Measurements from ENCODE around the gene DNAJC16.
"Not testable (repeated sequence)": the region's sequence is repeated elsewhere in the genome, so short reads cannot be mapped to it uniquely, and the experiment has no call there.

The DNAJC16 gene

DNA sequence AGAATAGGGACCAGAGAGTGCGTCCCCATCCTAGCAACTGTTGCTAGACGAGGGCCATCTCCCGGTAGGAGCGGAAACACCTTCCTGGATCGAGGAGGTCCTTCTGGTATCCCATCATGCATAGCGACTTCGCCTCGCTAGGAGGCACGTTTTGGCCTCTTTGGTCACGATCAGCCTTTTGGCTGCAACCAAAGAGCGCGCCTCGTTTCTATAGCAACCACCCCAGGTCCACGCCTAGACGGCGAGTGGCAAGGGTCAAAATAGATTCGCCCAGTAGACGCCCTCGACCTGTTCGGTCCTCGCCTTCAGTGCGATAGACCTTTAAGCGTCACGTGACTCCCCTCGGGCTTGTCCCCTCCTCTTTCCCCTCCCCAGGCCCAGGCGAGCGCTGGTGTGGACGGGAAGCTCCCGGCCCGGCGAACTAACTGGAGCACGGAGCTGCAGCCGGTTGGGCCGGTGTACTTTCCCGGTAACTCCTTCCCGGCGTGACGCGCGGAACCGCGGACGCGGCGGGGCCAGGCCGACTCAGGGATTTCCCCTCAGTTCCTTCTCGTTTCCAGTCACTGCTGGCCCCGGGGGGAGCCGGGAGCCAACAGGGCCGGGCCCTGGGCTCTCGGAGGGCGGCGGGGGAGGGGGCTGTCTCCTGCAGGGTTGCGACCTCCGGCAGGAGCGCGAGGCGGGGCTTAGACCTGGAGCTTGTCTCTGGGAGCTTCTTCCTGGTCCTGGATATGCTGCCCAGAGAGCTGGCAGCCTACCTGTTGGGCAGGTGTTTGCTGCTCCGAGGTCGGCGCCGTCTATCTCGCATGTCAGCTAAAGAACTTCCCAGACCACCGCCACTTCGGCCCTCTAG lies at the start of gene DNAJC16:
Gene DNAJC16, plus strand, starts transcription at position 359 of the 850 bp plus-strand sequence. CDS start 2,258 bp downstream, outside the sequence.
- DNase-seq (ENCODE audit: low read depth in 3 of 3, low spot score in 1 of 3) = peak; percentile 83 to 94 (median 92)

- DNase-seq (ENCODE audit: low read depth in 3 of 3, low spot score in 1 of 3) = no peak
Observed at GRCh38 chr1:15476927-15477326, 49.7 kb upstream of the DNAJC16 start.

DNA sequence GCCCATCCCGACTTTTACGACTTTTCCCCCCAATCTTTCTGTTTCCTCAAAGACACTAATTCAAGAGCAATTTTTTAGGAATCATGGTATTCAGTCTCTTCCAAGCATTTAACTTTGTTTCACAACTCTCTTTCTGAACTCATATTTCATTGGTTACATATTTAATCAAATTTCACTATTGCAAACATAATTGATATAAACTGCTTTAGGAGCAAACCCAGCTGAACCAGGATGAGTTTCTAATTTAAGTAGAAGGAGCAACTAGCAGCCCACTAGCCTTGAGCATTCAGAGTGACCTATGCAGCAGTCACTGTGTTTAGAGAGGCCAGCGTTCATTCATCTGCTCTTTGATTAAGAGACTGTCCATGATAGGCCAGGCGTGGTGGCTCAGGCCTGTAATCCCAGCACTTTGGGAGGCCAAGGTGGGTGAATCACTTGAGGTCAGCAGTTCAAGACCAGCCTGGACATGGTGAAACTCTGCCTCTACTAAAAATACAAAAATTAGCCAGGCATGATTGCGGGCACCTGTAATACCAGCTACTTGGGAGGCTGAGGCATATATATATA lies 48.9 kb upstream of the DNAJC16 start:
- no peak for DNase-seq (ENCODE audit: low read depth in 3 of 3, low spot score in 1 of 3)

- DNase-seq (ENCODE audit: low read depth in 3 of 3, low spot score in 1 of 3) = no peak
Observed at GRCh38 chr1:15479654-15480347, 46.8 kb upstream of the DNAJC16 start.

- not testable (repeated sequence) for DNase-seq (ENCODE audit: low read depth in 3 of 3, low spot score in 1 of 3)
Observed at GRCh38 chr1:15482455-15482854, 44.2 kb upstream of the DNAJC16 start.

DNA sequence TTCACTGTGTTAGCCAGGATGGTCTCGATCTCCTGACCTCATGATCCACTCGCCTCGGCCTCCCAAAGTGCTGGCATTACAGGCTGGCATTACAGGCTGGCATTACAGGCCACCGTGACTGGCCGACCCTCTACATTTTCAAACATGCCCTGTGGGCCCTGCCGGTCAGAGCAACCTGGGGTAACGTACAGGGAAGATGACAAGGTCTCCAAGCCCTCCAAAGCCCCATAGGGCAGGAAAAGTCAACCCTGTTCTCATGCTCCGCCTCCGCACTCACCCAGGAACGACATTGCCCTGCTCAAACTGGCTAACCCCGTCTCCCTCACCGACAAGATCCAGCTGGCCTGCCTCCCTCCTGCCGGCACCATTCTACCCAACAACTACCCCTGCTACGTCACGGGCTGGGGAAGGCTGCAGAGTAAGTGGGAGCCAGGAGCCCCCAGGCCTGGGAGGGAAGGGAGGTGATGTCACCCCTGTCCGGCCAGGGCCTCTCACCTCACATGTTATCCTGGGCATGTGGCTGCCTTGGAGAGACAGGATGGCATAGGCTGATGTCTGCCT lies 43.6 kb upstream of the DNAJC16 start:
- not testable (repeated sequence) for DNase-seq (ENCODE audit: low read depth in 3 of 3, low spot score in 1 of 3)

DNA sequence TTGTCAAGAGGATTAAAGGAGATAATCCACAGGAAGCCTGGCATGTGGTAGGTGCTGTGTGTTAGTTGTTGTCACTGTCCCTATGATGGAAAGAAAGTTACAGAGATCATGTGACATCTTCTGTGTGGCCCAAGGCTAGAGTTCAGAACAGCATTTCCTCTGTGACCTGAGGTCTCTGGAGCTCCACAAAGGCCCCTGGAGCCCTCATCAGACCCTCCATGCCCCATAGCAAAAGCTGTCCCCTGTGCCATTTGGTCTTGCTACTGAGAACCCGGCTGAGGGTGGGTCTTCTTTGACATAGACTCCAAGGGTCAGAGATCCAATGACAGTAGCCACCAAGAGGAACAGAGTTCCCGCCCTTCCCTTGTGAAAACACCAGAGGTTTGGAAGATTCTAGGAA lies 42.7 kb upstream of the DNAJC16 start:
- no peak for DNase-seq (ENCODE audit: low read depth in 3 of 3, low spot score in 1 of 3)

GRCh38 chr1:15484443-15484842 lies 42.2 kb upstream of the DNAJC16 start:
- not testable (repeated sequence) for DNase-seq (ENCODE audit: low read depth in 3 of 3, low spot score in 1 of 3)

- no peak for DNase-seq (ENCODE audit: low read depth in 3 of 3, low spot score in 1 of 3)
Observed at GRCh38 chr1:15485636-15486035, 41.0 kb upstream of the DNAJC16 start.

GRCh38 chr1:15486844-15487610 lies 39.6 kb upstream of the DNAJC16 start:
- not testable (repeated sequence) for DNase-seq (ENCODE audit: low read depth in 3 of 3, low spot score in 1 of 3)

- DNase-seq (ENCODE audit: low read depth in 3 of 3, low spot score in 1 of 3) = no peak
Observed at GRCh38 chr1:15488371-15488770, 38.3 kb upstream of the DNAJC16 start.

DNA sequence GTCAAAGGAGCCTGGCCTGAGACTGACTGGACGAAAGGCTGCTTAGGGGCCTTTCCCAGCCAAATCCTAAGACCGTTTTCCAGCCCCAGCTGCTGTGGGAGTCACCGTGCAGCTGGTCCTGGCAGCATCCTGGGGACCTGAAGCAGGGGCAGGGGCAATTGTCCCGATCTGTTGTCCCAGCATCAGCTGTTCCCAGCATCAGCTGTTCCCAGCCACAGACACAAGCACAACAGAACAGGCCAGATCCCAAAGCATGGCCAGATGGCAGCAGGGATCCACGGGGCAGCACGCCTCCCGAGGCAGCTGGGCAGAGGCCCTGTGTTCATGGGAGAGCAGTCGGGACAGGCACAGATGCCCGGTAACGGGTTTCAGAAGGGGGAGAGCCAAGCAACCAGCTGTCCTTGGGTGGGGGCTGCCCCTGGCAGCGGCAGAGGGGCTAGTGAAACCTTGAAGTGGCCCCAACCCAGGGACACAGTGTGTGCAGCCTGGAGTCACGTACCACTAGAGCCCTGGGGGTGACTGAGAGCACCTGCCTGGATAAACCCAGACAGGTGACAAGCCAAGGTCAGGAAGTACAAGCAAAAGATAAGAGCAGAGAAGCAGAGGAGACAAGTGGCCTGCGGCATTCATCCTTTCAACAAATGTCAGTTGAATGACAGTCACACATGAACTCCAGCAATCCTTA lies 37.5 kb upstream of the DNAJC16 start:
- DNase-seq (ENCODE audit: low read depth in 3 of 3, low spot score in 1 of 3) = no peak

DNA sequence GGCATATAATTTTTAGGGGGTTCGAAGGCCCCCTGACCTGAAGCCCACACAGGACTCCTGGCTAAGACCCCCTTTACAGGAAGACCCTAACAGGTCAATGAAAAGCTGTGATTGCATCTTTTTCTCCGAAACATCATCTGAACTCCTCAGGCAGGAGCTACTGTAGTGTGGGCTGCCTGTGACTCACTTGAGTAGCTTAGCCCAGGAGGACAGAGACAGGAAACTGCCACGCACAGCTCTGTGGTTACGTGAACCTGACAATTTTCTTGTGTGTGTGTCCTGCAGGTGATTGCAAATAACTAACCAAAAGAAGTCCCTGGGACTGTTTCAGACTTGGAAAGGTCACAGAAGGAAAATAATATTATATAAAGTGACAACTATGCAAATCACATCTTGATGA lies 35.6 kb upstream of the DNAJC16 start:
- not testable (repeated sequence) for DNase-seq (ENCODE audit: low read depth in 3 of 3, low spot score in 1 of 3)

DNA sequence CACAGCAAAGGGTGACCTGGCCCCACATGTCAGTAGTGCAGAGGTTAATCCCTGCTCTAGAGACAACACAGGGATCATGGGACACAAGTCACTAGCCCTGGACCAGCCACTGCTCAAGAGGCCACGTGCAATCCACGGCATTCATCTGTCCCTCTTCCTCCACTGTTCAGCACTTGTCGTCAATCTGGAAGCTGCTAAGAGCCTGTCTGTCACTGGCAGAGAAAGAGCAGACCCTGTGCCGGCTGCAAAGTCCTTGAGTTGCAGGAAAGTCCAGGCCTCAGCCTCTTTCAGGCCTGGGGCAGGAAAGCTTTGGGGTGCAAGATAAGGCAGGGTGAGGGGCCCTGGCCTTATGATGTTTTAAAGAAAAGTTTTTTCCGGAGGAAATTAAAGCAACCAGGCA lies 34.1 kb upstream of the DNAJC16 start:
- no peak for DNase-seq (ENCODE audit: low read depth in 3 of 3, low spot score in 1 of 3)

DNA sequence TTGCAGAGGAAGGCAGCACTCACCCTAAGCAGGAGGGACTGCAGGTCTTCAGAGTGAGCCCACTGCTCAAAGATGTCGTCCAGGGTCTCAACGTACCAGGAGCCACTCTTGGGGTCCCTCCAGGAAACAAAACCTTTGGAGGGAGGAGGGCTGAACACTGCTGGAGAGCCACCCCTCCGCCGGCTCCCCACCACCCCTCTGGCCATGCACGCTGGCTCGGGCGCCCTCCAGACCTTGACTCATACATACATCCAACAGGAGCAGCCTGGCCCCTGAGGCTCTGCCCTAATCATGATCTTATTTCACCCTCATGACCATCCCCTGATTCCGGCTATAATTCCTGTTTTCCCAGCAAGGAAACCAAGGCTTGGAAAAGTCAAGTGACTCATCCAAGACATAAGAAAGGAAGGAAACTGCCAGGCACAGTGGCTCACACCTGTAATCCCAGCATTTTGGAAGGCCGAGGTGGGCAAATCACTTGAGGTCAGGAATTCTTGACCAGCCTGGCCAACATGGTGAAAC lies 32.7 kb upstream of the DNAJC16 start:
- DNase-seq (ENCODE audit: low read depth in 3 of 3, low spot score in 1 of 3) = no peak

- DNase-seq (ENCODE audit: low read depth in 3 of 3, low spot score in 1 of 3) = no peak
Observed at GRCh38 chr1:15500184-15501178, 26.2 kb upstream of the DNAJC16 start.

- DNase-seq (ENCODE audit: low read depth in 3 of 3, low spot score in 1 of 3) = peak in 1 of 3 donors; percentile 22
Observed at GRCh38 chr1:15501208-15502032, 25.2 kb upstream of the DNAJC16 start.

GRCh38 chr1:15504436-15504835 lies 22.2 kb upstream of the DNAJC16 start:
- DNase-seq (ENCODE audit: low read depth in 3 of 3, low spot score in 1 of 3) = no peak

Data from stimulated activated CD4-positive, alpha-beta T cell treated with anti-CD3 and anti-CD28 coated beads, TNF-alpha, amount 100 ng/mL, for 1 hour (primary cell).